Effector memory CD4-positive, alpha-beta T cell (primary cell): ENCODE data around the gene MAU2.
A peak's percentile ranks its signal among the peaks of the same experiment; 100 is the strongest.

Experiments used
- DNase-seq, 3 donors: peaks; one replicate each; pipeline ENCODE4 v3.0.0-alpha.2; 2020
- H3K27ac ChIP-seq: 2 replicates; pipeline ENCODE4 v1.7.0; 2013; ENCODE audit warnings: mild to moderate bottlenecking, low read length, moderate library complexity; ENCODE audit not compliant: insufficient read depth, poor library complexity, severe bottlenecking
- H3K27me3 ChIP-seq: replicated peaks from 2 replicates; pipeline ENCODE4 v1.7.0; 2013; ENCODE audit warnings: mild to moderate bottlenecking, low read length; ENCODE audit not compliant: insufficient read depth, control insufficient read depth, poor library complexity, severe bottlenecking
- H3K36me3 ChIP-seq: 2 replicates; pipeline ENCODE4 v1.7.0; 2013; ENCODE audit warnings: mild to moderate bottlenecking, low read length, moderate library complexity; ENCODE audit not compliant: control insufficient read depth, insufficient read depth
- H3K4me1 ChIP-seq: 2 replicates; pipeline ENCODE4 v1.7.0; 2013; ENCODE audit warnings: low read length, mild to moderate bottlenecking; ENCODE audit not compliant: control insufficient read depth, insufficient read depth, poor library complexity, severe bottlenecking
- H3K4me3 ChIP-seq: 2 replicates; pipeline ENCODE4 v1.7.0; 2013; ENCODE audit warnings: low read length, low read depth, mild to moderate bottlenecking; ENCODE audit not compliant: insufficient read depth, poor library complexity, severe bottlenecking
- H3K9me3 ChIP-seq: 2 replicates; pipeline ENCODE4 v1.7.0; 2013; ENCODE audit warnings: mild to moderate bottlenecking, low read length, moderate library complexity; ENCODE audit not compliant: control insufficient read depth
- total RNA-seq, 3 donors: gene quantifications; one replicate each; lab custom pipeline; 2026; lab: John Stamatoyannopoulos, UW

MAU2 gene
- total RNA-seq, result 92.7 to 131 (median 111) reads per million in 3 donors

GRCh38 chr19:19320361-19321140 is at the start of gene MAU2, which contains the start of gene SUGP1:
Gene MAU2 (plus strand): TSS chr19:19320829. CDS start chr19:19320860, 31 bp downstream.
Gene SUGP1 (minus strand): TSS chr19:19320509. CDS start chr19:19320496, 13 bp downstream.
- Histone ChIP-seq H3K27ac (peak within 1 kb of the TSS; percentile 93), H3K27me3 (no peaks in the 10 kb centered on the region), H3K9me3 (no peaks in the 10 kb centered on the region), H3K36me3 (peaks cover 25% of the 10 kb centered on the region), H3K4me1 (peaks cover 25% of the 10 kb centered on the region), H3K4me3 (peak within 1 kb of the TSS; percentile 95)
- peak; percentile 81 to 88 (median 86) for DNase-seq

- Histone ChIP-seq H3K27ac (no peak overlapping the region), H3K36me3 (peaks cover 8% of the 10 kb centered on the region), H3K9me3 (no peaks in the 10 kb centered on the region), H3K4me1 (no peaks in the 10 kb centered on the region), H3K27me3 (no peaks in the 10 kb centered on the region), H3K4me3 (no peak overlapping the region)
- DNase-seq, result no peak
Measured at GRCh38 chr19:19271828-19272599, 48.6 kb upstream of the MAU2 start.

GRCh38 chr19:19274146-19274545 is 46.5 kb upstream of the MAU2 start:
- H3K4me3 ChIP-seq, result no peak overlapping the region
- DNase-seq, result no peak
- H3K27me3 ChIP-seq, result no peaks in the 10 kb centered on the region
- H3K9me3 ChIP-seq, result no peaks in the 10 kb centered on the region
- no peaks in the 10 kb centered on the region for H3K4me1 ChIP-seq
- peaks cover 29% of the 10 kb centered on the region for H3K36me3 ChIP-seq
- H3K27ac ChIP-seq, result no peak overlapping the region

GRCh38 chr19:19274716-19275565 is 45.7 kb upstream of the MAU2 start:
- H3K36me3 ChIP-seq, result peaks cover 37% of the 10 kb centered on the region

GRCh38 chr19:19276386-19276785 is 44.2 kb upstream of the MAU2 start:
- no peaks in the 10 kb centered on the region for H3K9me3 ChIP-seq
- H3K27ac ChIP-seq, result no peak overlapping the region
- no peaks in the 10 kb centered on the region for H3K27me3 ChIP-seq
- DNase-seq, result no peak
- peaks cover 50% of the 10 kb centered on the region for H3K36me3 ChIP-seq
- H3K4me3 ChIP-seq, result no peak overlapping the region
- no peaks in the 10 kb centered on the region for H3K4me1 ChIP-seq

More at GRCh38 chr19:19274716-19275565, 45.7 kb upstream of the MAU2 start:
- no peaks in the 10 kb centered on the region for H3K4me1 ChIP-seq
- no peak for DNase-seq
- H3K27ac ChIP-seq, result no peak overlapping the region
- H3K27me3 ChIP-seq, result no peaks in the 10 kb centered on the region
- no peak overlapping the region for H3K4me3 ChIP-seq
- no peaks in the 10 kb centered on the region for H3K9me3 ChIP-seq

- H3K9me3 ChIP-seq, result no peaks in the 10 kb centered on the region
- peaks cover 52% of the 10 kb centered on the region for H3K36me3 ChIP-seq
- no peak overlapping the region for H3K4me3 ChIP-seq
- H3K4me1 ChIP-seq, result no peaks in the 10 kb centered on the region
- H3K27me3 ChIP-seq, result no peaks in the 10 kb centered on the region
- DNase-seq, result no peak
- H3K27ac ChIP-seq, result no peak overlapping the region
Measured at GRCh38 chr19:19276851-19277250, 43.8 kb upstream of the MAU2 start.

- H3K36me3 ChIP-seq, result peaks cover 57% of the 10 kb centered on the region
- H3K4me1 ChIP-seq, result no peaks in the 10 kb centered on the region
- H3K4me3 ChIP-seq, result no peak overlapping the region
- no peak overlapping the region for H3K27ac ChIP-seq
- no peak for DNase-seq
- no peaks in the 10 kb centered on the region for H3K9me3 ChIP-seq
- H3K27me3 ChIP-seq, result no peaks in the 10 kb centered on the region
Measured at GRCh38 chr19:19278315-19278714, 42.3 kb upstream of the MAU2 start.

- Histone ChIP-seq H3K27me3 (no peaks in the 10 kb centered on the region), H3K9me3 (no peaks in the 10 kb centered on the region), H3K4me1 (no peaks in the 10 kb centered on the region), H3K4me3 (no peak overlapping the region), H3K36me3 (peaks cover 64% of the 10 kb centered on the region), H3K27ac (no peak overlapping the region)
- no peak for DNase-seq
Measured at GRCh38 chr19:19279062-19279612, 41.5 kb upstream of the MAU2 start.

GRCh38 chr19:19279853-19280252 is 40.8 kb upstream of the MAU2 start:
- Histone ChIP-seq H3K4me1 (no peaks in the 10 kb centered on the region), H3K4me3 (no peak overlapping the region), H3K27ac (no peak overlapping the region), H3K9me3 (no peaks in the 10 kb centered on the region), H3K27me3 (no peaks in the 10 kb centered on the region), H3K36me3 (peaks cover 68% of the 10 kb centered on the region)
- DNase-seq, result no peak
